HEK293 (cell line): ENCODE measurements around the gene WDR45B.

Source experiments
- CTCF ChIP-seq: fragments of 450-650 bp; formaldehyde crosslinking; IDR thresholded peaks from 2 replicates; pipeline ENCODE4 v1.5.1; 2016; ENCODE audit warnings: missing biosample characterization, missing genetic modification characterization
- OSR2 ChIP-seq: fragments of 450-650 bp; formaldehyde crosslinking; IDR thresholded peaks from 2 replicates; pipeline ENCODE4 v1.5.1; 2016; ENCODE audit warnings: missing biosample characterization, missing genetic modification characterization
- REST ChIP-seq: fragments of 450-650 bp; formaldehyde crosslinking; IDR thresholded peaks from 2 replicates; pipeline ENCODE4 v1.5.1; 2016; ENCODE audit warnings: missing biosample characterization, missing genetic modification characterization
- ZNF148 ChIP-seq: fragments of 450-650 bp; formaldehyde crosslinking; IDR thresholded peaks from 2 replicates; pipeline ENCODE4 v1.5.0; 2017; ENCODE audit warnings: missing biosample characterization, missing genetic modification characterization, borderline replicate concordance
- ZNF184 ChIP-seq: fragments of 450-650 bp; IDR thresholded peaks from 2 replicates; pipeline ENCODE4 v1.5.1; 2018; ENCODE audit warnings: missing biosample characterization, mild to moderate bottlenecking, missing genetic modification characterization
- ZNF248 ChIP-seq: fragments of 450-650 bp; formaldehyde crosslinking; IDR thresholded peaks from 2 replicates; pipeline ENCODE4 v1.5.1; 2017; ENCODE audit warnings: missing biosample characterization, missing genetic modification characterization
- ZNF394 ChIP-seq: fragments of 450-650 bp; formaldehyde crosslinking; IDR thresholded peaks from 2 replicates; pipeline ENCODE4 v1.5.1; 2016; ENCODE audit warnings: missing biosample characterization, missing genetic modification characterization, mild to moderate bottlenecking, moderate library complexity, borderline replicate concordance

- TF ChIP-seq ZNF394 (no peak), ZNF148 (tag by site-specific recombination) (no peak), OSR2 (tag by site-specific recombination) (no peak), REST (tag by site-specific recombination) (no peak), CTCF (tag by site-specific recombination) (no peak), ZNF248 (tag by site-specific recombination) (no peak), ZNF184 (no peak)
Measured at GRCh38 chr17:82616021-82616711, 32.1 kb downstream of the WDR45B start.
